GM12864 (cell line): Measurements from ENCODE around the gene TRIM26.

Experiments
- DNase-seq: peaks from one replicate; pipeline ENCODE4 v3.0.0-alpha.2; 2011; ENCODE audit warnings: low read depth
- H3K4me3 ChIP-seq: 2 replicates; pipeline ENCODE4 v1.5.1; 2011; ENCODE audit warnings: mild to moderate bottlenecking, low read depth, low read length, control low read depth
- CTCF ChIP-seq: IDR thresholded peaks from 2 replicates; pipeline ENCODE4 v1.5.1; 2011; ENCODE audit warnings: low read depth, mild to moderate bottlenecking, moderate library complexity, low read length, control low read depth, inconsistent platforms; ENCODE audit errors: missing control alignments

The TRIM26 gene

GRCh38 chr6:30163090-30163917, 49.9 kb downstream of the TRIM26 start, which contains the start of gene TRIM15:
TRIM15 (plus strand) TSS chr6:30163546; CDS start chr6:30163685, 139 bp downstream.
- DNase-seq = peak; percentile 21
- no peak within 1 kb of the TSS for H3K4me3 ChIP-seq
- no peak for TF ChIP-seq CTCF

- no peak overlapping the region for H3K4me3 ChIP-seq
- TF ChIP-seq CTCF = no peak
- DNase-seq = no peak
Observed at GRCh38 chr6:30162265-30163089, 50.7 kb downstream of the TRIM26 start.

- no peak for TF ChIP-seq CTCF
- DNase-seq = no peak
Observed at GRCh38 chr6:30160785-30161531, 52.2 kb downstream of the TRIM26 start, which contains the start of gene TRIM10. TRIM10 (minus strand) TSS chr6:30161211; CDS start chr6:30160858, 353 bp downstream.

GRCh38 chr6:30160008-30160784, 53.0 kb downstream of the TRIM26 start:
- TF ChIP-seq CTCF = no peak
- DNase-seq = no peak
- no peak overlapping the region for H3K4me3 ChIP-seq

More at GRCh38 chr6:30160785-30161531, 52.2 kb downstream of the TRIM26 start, which contains the start of gene TRIM10:
- no peak within 1 kb of the TSS for H3K4me3 ChIP-seq

- no peak overlapping the region for H3K4me3 ChIP-seq
- no peak for TF ChIP-seq CTCF
- DNase-seq = no peak
Observed at GRCh38 chr6:30158475-30159040, 54.6 kb downstream of the TRIM26 start.
